Breast epithelium (tissue), 4 donors: ENCODE measurements around the gene CDH4. TPM values are rescaled to one million over a fixed set of nuclear protein-coding genes. Genes with fewer than 3 reads are reported as not detected.
"Not testable (repeated sequence)": the region's sequence is repeated elsewhere in the genome, so short reads cannot be mapped to it uniquely, and the experiment has no call there.

Source experiments
- DNase-seq, 2 donors: peaks; one replicate each; pipeline ENCODE4 v3.0.0-alpha.2; 2019; ENCODE audit warnings: low spot score in 2 of 2
- H3K27ac ChIP-seq, 2 donors: fragments of 200-600 bp; sonication (generic) in 1 of 2; one replicate each; pipeline ENCODE4 v1.5.1; 2016 to 2019; ENCODE audit warnings: mild to moderate bottlenecking in 1 of 2
- H3K27me3 ChIP-seq, 2 donors: fragments of 200-600 bp; sonication (generic) in 1 of 2; one replicate each; pipeline versions ENCODE4 v1.5.1 to v1.6.0; 2017 to 2019; ENCODE audit warnings: control low read depth in 1 of 2, mild to moderate bottlenecking in 1 of 2
- H3K36me3 ChIP-seq: fragments of 200-600 bp; one replicate; pipeline ENCODE4 v1.5.1; 2019
- H3K4me1 ChIP-seq, 2 donors: fragments of 200-600 bp; sonication (generic); one replicate each; pipeline ENCODE4 v1.5.1; 2016 to 2019; ENCODE audit warnings: control low read depth in 1 of 2
- H3K4me3 ChIP-seq, 3 donors: fragments of 200-600 bp; sonication (generic); 1 replicate in 2 of 3; 2 replicates in 1 of 3; pipeline ENCODE4 v1.5.1; 2016 to 2019; ENCODE audit warnings: mild to moderate bottlenecking in 3 of 3, moderate library complexity in 2 of 3
- H3K9me3 ChIP-seq, 2 donors: fragments of 200-600 bp; sonication (generic) in 1 of 2; one replicate each; pipeline ENCODE4 v1.5.1; 2016 to 2019; ENCODE audit warnings: control low read depth in 1 of 2
- CTCF ChIP-seq, 3 donors: fragments of 450-650 bp; IDR thresholded peaks; one replicate each; pipeline ENCODE4 v1.5.1; 2016 to 2017; ENCODE audit warnings: antibody characterized with exemption in 3 of 3, mild to moderate bottlenecking in 3 of 3, moderate library complexity in 3 of 3
- POLR2A ChIP-seq: fragments of 450-650 bp; IDR thresholded peaks from one replicate; pipeline ENCODE4 v1.6.1; 2016; ENCODE audit warnings: antibody characterized with exemption, mild to moderate bottlenecking, moderate library complexity
- POLR2AphosphoS5 ChIP-seq, 3 donors: sonication (generic); formaldehyde crosslinking; IDR thresholded peaks; one replicate each; pipeline ENCODE4 v1.6.1; 2017; ENCODE audit warnings: antibody characterized with exemption in 3 of 3
- intact Hi-C: fragments of 100-400 bp; cut with DNase I; formaldehyde crosslinking; loops from one replicate; pipeline ENCODE4 v1.15.1; 2023; ENCODE audit warnings: low total_unique reads
- total RNA-seq, 3 donors: library from RNA; depleted of rRNA; stranded (reverse); fragments of >200 nt; gene quantifications; one replicate each; pipeline ENCODE4 v1.1.0, GENCODE V29; 2016

The CDH4 gene
- total RNA-seq, 3 donors from 2014 or later: under 0.01 TPM; not detected in 2

GRCh38 chr20:61982951-61983315, 730.9 kb downstream of the CDH4 start:
- no peaks in the 10 kb centered on the region for H3K36me3 ChIP-seq
- H3K27ac ChIP-seq: no peak overlapping the region
- no peaks in the 10 kb centered on the region for H3K9me3 ChIP-seq
- H3K4me1 ChIP-seq: no peaks in the 10 kb centered on the region
- no peak for DNase-seq
- H3K4me3 ChIP-seq: no peak overlapping the region
- H3K27me3 ChIP-seq: no peaks in the 10 kb centered on the region
- no peak for TF ChIP-seq CTCF (IDR thresholded peaks at IDR 0.05)
- no peak for TF ChIP-seq POLR2AphosphoS5 (IDR thresholded peaks at IDR 0.05)
- no peak for TF ChIP-seq POLR2A
- intact Hi-C loops: no loop called here

DNA sequence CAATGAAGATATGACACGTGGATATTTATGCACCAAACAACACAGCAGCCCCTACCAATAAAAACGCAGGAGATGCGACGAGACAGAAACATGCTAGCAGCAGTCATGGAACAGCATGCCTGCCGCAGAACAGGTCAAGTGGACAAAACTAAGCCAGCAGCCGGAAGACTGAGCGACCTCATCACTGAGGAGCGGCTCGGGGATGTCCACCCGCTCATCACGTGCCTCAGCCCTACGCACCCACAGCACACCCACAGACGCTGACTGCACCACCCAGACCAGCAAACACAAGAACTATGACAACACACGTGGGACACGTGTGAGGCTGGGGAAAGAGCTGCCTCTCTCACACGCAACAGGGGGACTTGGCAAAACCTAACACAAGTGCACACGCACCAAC, 731.9 kb downstream of the CDH4 start:
- intact Hi-C loops: no loop called here
- H3K36me3 ChIP-seq: no peaks in the 10 kb centered on the region
- H3K27ac ChIP-seq: no peak overlapping the region
- no peaks in the 10 kb centered on the region for H3K27me3 ChIP-seq
- no peak for TF ChIP-seq POLR2A
- DNase-seq: no peak
- no peak overlapping the region for H3K4me3 ChIP-seq
- H3K9me3 ChIP-seq: no peaks in the 10 kb centered on the region
- no peaks in the 10 kb centered on the region for H3K4me1 ChIP-seq

GRCh38 chr20:61984431-61984830, 732.4 kb downstream of the CDH4 start:
- H3K27ac ChIP-seq, H3K9me3 ChIP-seq, DNase-seq, H3K4me1 ChIP-seq, H3K27me3 ChIP-seq, H3K4me3 ChIP-seq, intact Hi-C loops, H3K36me3 ChIP-seq: not testable (repeated sequence)

DNA sequence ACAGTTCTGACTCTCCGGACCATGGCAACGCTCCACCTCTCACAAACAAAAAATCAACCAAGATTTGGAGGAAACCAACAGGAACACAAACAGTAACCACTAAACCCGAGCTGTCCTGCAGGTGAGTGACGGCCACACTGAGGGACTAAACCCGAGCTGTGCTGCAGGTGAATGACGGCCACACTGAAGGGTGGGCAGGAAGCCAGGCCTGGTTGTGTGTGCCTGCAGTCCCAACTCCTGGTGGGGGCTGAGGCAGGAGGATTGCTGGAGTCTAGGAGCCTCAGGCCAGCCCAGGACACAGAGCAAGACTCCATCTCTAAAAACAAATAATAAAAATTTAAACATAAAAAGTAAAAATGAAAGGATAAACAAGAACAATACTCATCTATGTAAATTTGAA, 733.0 kb downstream of the CDH4 start:
- TF ChIP-seq CTCF (IDR thresholded peaks at IDR 0.05): no peak
- TF ChIP-seq POLR2A: no peak
- TF ChIP-seq POLR2AphosphoS5 (IDR thresholded peaks at IDR 0.05): no peak
- no peaks in the 10 kb centered on the region for H3K36me3 ChIP-seq
- H3K27me3 ChIP-seq: no peaks in the 10 kb centered on the region
- no peak overlapping the region for H3K27ac ChIP-seq
- H3K9me3 ChIP-seq: no peaks in the 10 kb centered on the region
- H3K4me3 ChIP-seq: no peak overlapping the region
- no peak for DNase-seq
- intact Hi-C loops: no loop called here
- H3K4me1 ChIP-seq: no peaks in the 10 kb centered on the region

DNA sequence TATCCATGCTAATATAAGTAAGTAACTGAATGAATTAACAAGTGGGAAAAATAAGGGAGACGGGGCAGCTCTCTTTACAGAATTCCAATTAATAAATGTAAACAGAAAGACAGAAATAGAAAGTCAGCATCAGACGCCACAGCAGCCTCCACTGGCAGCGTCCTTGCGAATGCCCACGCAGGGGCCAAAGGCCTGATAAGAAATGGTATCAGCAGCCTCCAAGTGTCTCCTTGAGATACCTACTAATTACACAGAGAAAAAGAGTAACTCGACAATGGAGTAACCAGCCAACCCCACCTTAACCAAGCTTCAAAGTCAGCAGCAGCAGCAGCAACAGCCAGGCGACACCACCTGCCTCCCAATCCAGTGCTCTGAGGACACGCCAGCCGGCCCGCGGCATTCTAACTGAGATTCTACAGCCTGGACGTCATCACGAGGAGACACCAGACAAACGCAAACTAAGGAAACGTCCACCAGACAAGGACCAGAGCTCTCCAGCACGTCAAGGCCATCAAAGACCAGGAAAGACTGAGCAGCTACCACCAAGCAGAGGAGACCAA, 734.8 kb downstream of the CDH4 start:
- no peak for DNase-seq
- TF ChIP-seq CTCF (IDR thresholded peaks at IDR 0.05) (no peak), POLR2A (no peak), POLR2AphosphoS5 (IDR thresholded peaks at IDR 0.05) (no peak)
- Histone ChIP-seq H3K4me3 (no peak overlapping the region), H3K4me1 (no peaks in the 10 kb centered on the region), H3K27me3 (no peaks in the 10 kb centered on the region), H3K9me3 (peaks cover 12 to 15% of the 10 kb centered on the region in 2 donors), H3K27ac (no peak overlapping the region), H3K36me3 (no peaks in the 10 kb centered on the region)
- intact Hi-C loops: no loop called here

GRCh38 chr20:61988665-61989064, 736.6 kb downstream of the CDH4 start:
- no peak for DNase-seq
- TF ChIP-seq POLR2AphosphoS5 (IDR thresholded peaks at IDR 0.05) (no peak), CTCF (IDR thresholded peaks at IDR 0.05) (no peak), POLR2A (no peak)
- Histone ChIP-seq H3K27me3 (no peaks in the 10 kb centered on the region), H3K4me3 (no peak overlapping the region), H3K27ac (no peak overlapping the region), H3K9me3 (peaks cover 20 to 26% of the 10 kb centered on the region in 2 donors), H3K4me1 (no peaks in the 10 kb centered on the region), H3K36me3 (no peaks in the 10 kb centered on the region)
- intact Hi-C loops: no loop called here
